OCI-LY7 (cell line): Measurements from ENCODE around the gene SLC25A14.

Experiments used
- CTCF ChIP-seq: fragments of 200-600 bp; sonication (generic); conservative IDR thresholded peaks from 2 replicates; pipeline ENCODE4 v1.5.1; 2014; ENCODE audit warnings: mild to moderate bottlenecking, antibody characterized with exemption, low read length, moderate library complexity, mixed read lengths
- EZH2phosphoT487 ChIP-seq: fragments of 200-600 bp; sonication (generic); IDR thresholded peaks from 2 replicates; pipeline ENCODE4 v1.6.1; 2018; ENCODE audit warnings: low read depth, borderline replicate concordance, mild to moderate bottlenecking, mixed run types, antibody characterized with exemption, low read length, moderate library complexity, mixed read lengths

- TF ChIP-seq CTCF (no peak), EZH2phosphoT487 (no peak)
Measured at GRCh38 chrX:130395341-130395740, 55.6 kb downstream of the SLC25A14 start.
